HepG2 (cell line): ENCODE results near the gene FAF2. TPM values are rescaled to one million over a fixed set of nuclear protein-coding genes. Genes with fewer than 3 reads are reported as not detected.

Source experiments
- ATAC-seq: fragments of 200-7000 bp; cut with Tn5 transposase; 3 replicates; pipeline ENCODE4 v1.9.1; 2020; ENCODE audit warnings: mild to moderate bottlenecking, moderate library complexity
- BruUV-seq: library from RNA; stranded (reverse); fragments of 400-500 nt; replicated peaks from 2 replicates; lab custom pipeline; 2021; lab: Mats Ljungman, UMichigan
- CTCF ChIA-PET: fragments of 300-600 bp; formaldehyde crosslinking; extraction: SDS; loops from one replicate; lab custom pipeline; 2021; ENCODE audit warnings: low total read pairs, inconsistent platforms, low intra/inter-chr PET ratio; lab: Yijun Ruan, JAX
- POLR2A ChIA-PET: fragments of 350-600 bp; sonication (Branson Sonifier 250); formaldehyde crosslinking; loops from one replicate; lab custom pipeline; 2020; ENCODE audit warnings: antibody characterized with exemption, inconsistent platforms; lab: Yijun Ruan, JAX
- DNase-seq: peaks from one replicate; pipeline ENCODE4 v3.0.0-alpha.2; 2015; ENCODE audit warnings: low spot score
- FAIRE-seq: peaks from 3 replicates; lab custom pipeline; 2011; peaks lifted over from hg19 to GRCh38; lab: Jason Lieb, UNC
- H2AFZ ChIP-seq: one replicate; pipeline ENCODE4 v1.6.1; 2011; ENCODE audit warnings: low read length, inconsistent platforms
- H3K27ac ChIP-seq: fragments of 300-600 bp; 3 replicates; pipeline ENCODE4 v1.8.0; 2011; ENCODE audit warnings: mixed run types, mild to moderate bottlenecking, mixed read lengths, low read length, inconsistent platforms; ENCODE audit not compliant: insufficient read depth; ENCODE audit errors: extremely low read length
- H3K27me3 ChIP-seq, 2 experiments: fragments of 200-600 bp in 1 of 2; 2 replicates in 1 of 2; 3 replicates in 1 of 2; pipeline versions ENCODE4 v1.6.0 to v1.8.0; 2011; ENCODE audit warnings: low read length in 2 of 2, mild to moderate bottlenecking in 2 of 2, moderate library complexity in 2 of 2, inconsistent platforms in 1 of 2; ENCODE audit not compliant: insufficient read depth in 2 of 2, control insufficient read depth in 1 of 2
- H3K36me3 ChIP-seq, 2 experiments: fragments of 200-600 bp in 1 of 2; replicated peaks in 1 of 2; 2 replicates in 1 of 2; 3 replicates in 1 of 2; pipeline versions ENCODE4 v1.5.1 to v1.8.0; 2011; ENCODE audit warnings: low read length in 2 of 2, inconsistent platforms in 1 of 2; ENCODE audit not compliant: insufficient read depth in 2 of 2, control insufficient read depth in 1 of 2
- H3K4me1 ChIP-seq: 2 replicates; pipeline ENCODE4 v1.5.1; 2012; ENCODE audit warnings: low read length, inconsistent platforms; ENCODE audit not compliant: insufficient read depth
- H3K4me2 ChIP-seq: 2 replicates; pipeline ENCODE4 v1.6.0; 2011; ENCODE audit warnings: low read depth, low read length, inconsistent platforms
- H3K4me3 ChIP-seq, 3 experiments: fragments of 200-600 bp in 1 of 3; sonication (generic), shearing (Covaris generic) in 1 of 3; replicated peaks in 1 of 3; 2 replicates each; pipeline ENCODE4 v1.5.1; 2011 to 2016; ENCODE audit warnings: low read length in 3 of 3, inconsistent platforms in 2 of 3, low read depth in 2 of 3, mild to moderate bottlenecking in 2 of 3, control low read depth in 1 of 3, mixed read lengths in 1 of 3; ENCODE audit not compliant: insufficient read depth in 1 of 3
- H3K79me2 ChIP-seq: one replicate; pipeline ENCODE4 v1.6.1; 2011; ENCODE audit warnings: low read length, inconsistent platforms; ENCODE audit not compliant: insufficient read depth
- H3K9ac ChIP-seq: 2 replicates; pipeline ENCODE4 v1.6.0; 2011; ENCODE audit warnings: mild to moderate bottlenecking, low read depth, low read length, inconsistent platforms; ENCODE audit not compliant: insufficient read depth
- H3K9me3 ChIP-seq: 2 replicates; pipeline ENCODE4 v1.5.1; 2012; ENCODE audit warnings: mild to moderate bottlenecking, low read length
- H4K20me1 ChIP-seq: 2 replicates; pipeline ENCODE4 v1.6.0; 2011; ENCODE audit warnings: inconsistent platforms, mild to moderate bottlenecking, low read length, moderate library complexity; ENCODE audit not compliant: insufficient read depth
- RFXANK ChIP-seq: IDR thresholded peaks from 2 replicates; pipeline ENCODE4 v1.6.1; 2016
- ZBTB38 ChIP-seq: sonication (generic); formaldehyde crosslinking; IDR thresholded peaks from 2 replicates; pipeline ENCODE4 v1.5.1; 2020; ENCODE audit warnings: mild to moderate bottlenecking, missing genetic modification reagents
- ZNF354B ChIP-seq: sonication (generic); formaldehyde crosslinking; IDR thresholded peaks from 2 replicates; pipeline ENCODE4 v1.8.0; 2022; ENCODE audit warnings: mild to moderate bottlenecking, missing genetic modification reagents
- ZNF383 ChIP-seq: sonication (generic); formaldehyde crosslinking; IDR thresholded peaks from 2 replicates; pipeline ENCODE4 v1.4.0; 2020; ENCODE audit warnings: missing genetic modification reagents, mild to moderate bottlenecking, borderline replicate concordance
- ZNF570 ChIP-seq: sonication (generic); formaldehyde crosslinking; IDR thresholded peaks from 2 replicates; pipeline ENCODE4 v1.4.0; 2020; ENCODE audit warnings: mild to moderate bottlenecking, missing genetic modification reagents, borderline replicate concordance
- ZNF879 ChIP-seq: sonication (generic); formaldehyde crosslinking; IDR thresholded peaks from 2 replicates; pipeline ENCODE4 v1.8.1; 2023; ENCODE audit warnings: missing genetic modification reagents
- ZSCAN30 ChIP-seq: sonication (generic); formaldehyde crosslinking; IDR thresholded peaks from 2 replicates; pipeline ENCODE4 v1.5.0; 2020; ENCODE audit warnings: mild to moderate bottlenecking, missing genetic modification reagents
- WGBS: methylation state at CpG from one replicate; pipeline ENCODE4 v1.1.6; 2017; ENCODE audit warnings: low lambda C conversion rate; 5-methylcytosine and 5-hydroxymethylcytosine counted together
- in situ Hi-C: cut with HindIII; loops from 2 replicates; pipeline ENCODE4 v1.10.0; 2017; ENCODE audit warnings: low pct_unique_long_range_greater_than_20kb; ENCODE audit not compliant: extremely low pct_ligation_motif_present
- intact Hi-C: fragments of 100-400 bp; cut with micrococcal nuclease; formaldehyde crosslinking; loops from one replicate; pipeline ENCODE4 v1.10.0; 2022; ENCODE audit not compliant: unreplicated experiment
- polyA plus RNA-seq, 8 experiments: library from polyadenylated mRNA; depleted of rRNA in 3 of 8; stranded (reverse) in 7 of 8; unstranded in 1 of 8; fragments of >200 nt; fragmentation: Illumina TruSeq in 4 of 8; extraction: Trizol in 4 of 8; gene quantifications; 2 replicates each; pipeline versions ENCODE4 v1.2.1 to v1.2.3, GENCODE V29; 2011 to 2016; ENCODE audit warnings: low read depth in 4 of 8, missing spikeins in 1 of 8, mixed read lengths in 1 of 8; ENCODE audit not compliant: insufficient read depth in 1 of 8
- total RNA-seq, 5 experiments: library from RNA; depleted of rRNA; stranded (reverse); fragments of >200 nt; fragmentation: Illumina TruSeq; extraction: Trizol; gene quantifications; 2 replicates each; pipeline ENCODE4 v1.2.3, GENCODE V29; 2016; ENCODE audit warnings: low read depth in 1 of 5
- TF ChIP-seq, protein P1 (sequence below): sonication (generic); formaldehyde crosslinking; IDR thresholded peaks from 2 replicates; pipeline ENCODE4 v1.4.0; 2020; ENCODE audit warnings: missing genetic modification reagents, borderline replicate concordance
- TF ChIP-seq, protein P2 (sequence below): sonication (generic); formaldehyde crosslinking; IDR thresholded peaks from 2 replicates; pipeline ENCODE4 v1.4.0; 2020; ENCODE audit warnings: missing genetic modification reagents
- TF ChIP-seq, protein P3 (sequence below): sonication (generic); formaldehyde crosslinking; IDR thresholded peaks from 2 replicates; pipeline ENCODE4 v1.4.0; 2020; ENCODE audit warnings: missing genetic modification reagents
- TF ChIP-seq, protein P4 (sequence below): sonication (generic); formaldehyde crosslinking; IDR thresholded peaks from 2 replicates; pipeline ENCODE4 v1.8.0; 2022; ENCODE audit warnings: mild to moderate bottlenecking, missing genetic modification reagents, moderate library complexity
- TF ChIP-seq, protein P5 (sequence below): sonication (generic); formaldehyde crosslinking; IDR thresholded peaks from 2 replicates; pipeline ENCODE4 v1.5.1; 2020; ENCODE audit warnings: missing genetic modification reagents, mild to moderate bottlenecking, borderline replicate concordance
- TF ChIP-seq, protein P6 (sequence below): sonication (generic); formaldehyde crosslinking; IDR thresholded peaks from 2 replicates; pipeline ENCODE4 v1.5.0; 2020; ENCODE audit warnings: mild to moderate bottlenecking, missing genetic modification reagents, moderate library complexity

Gene FAF2
- total and polyA plus RNA-seq, 2 of the 13 experiments (the other 11 are each of a cell fraction or from before 2014, with no cell fraction given) = 27.8 to 34.3 TPM

DNA sequence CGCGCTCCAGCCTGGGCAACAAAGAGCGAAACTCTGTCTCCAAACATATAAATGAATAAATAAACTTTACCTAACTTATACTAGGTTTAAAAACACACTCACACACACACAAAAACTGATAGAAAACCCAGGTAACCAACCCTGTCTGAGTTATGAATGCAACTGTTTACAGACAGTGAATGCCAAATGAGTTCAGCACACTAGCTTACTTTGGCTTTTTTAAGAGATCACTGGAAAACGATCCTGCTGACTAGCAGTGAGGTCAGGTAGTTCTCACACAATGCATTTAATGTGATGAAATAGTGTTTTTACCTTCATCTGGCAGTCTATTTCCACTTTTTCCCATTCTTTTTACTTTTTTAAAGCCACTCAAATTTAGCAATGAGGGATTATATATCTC is 22.4 kb downstream of the FAF2 start:
- 97% methylated on average over 4 of the region's 4 CpGs for WGBS
- in situ Hi-C loops (no loop called here), intact Hi-C loops (no loop called here)
- ChIA-PET CTCF (no interaction called here), POLR2A (no interaction called here)
- H3K9ac ChIP-seq = no peak overlapping the region
- ATAC-seq (no peak), DNase-seq (no peak), FAIRE-seq (no peak)
- no TSS peak for BruUV-seq
- H3K4me2 ChIP-seq = no peak overlapping the region
- H3K36me3 ChIP-seq = peaks cover 0 to 11% of the 10 kb centered on the region in 2 experiments; a peak in 4 of 5 replicates
- H3K4me3 ChIP-seq = no peak overlapping the region
- peaks cover 17% of the 10 kb centered on the region for H3K4me1 ChIP-seq
- H3K9me3 ChIP-seq = no peaks in the 10 kb centered on the region
- H3K27me3 ChIP-seq = no peaks in the 10 kb centered on the region
- 0 out of 2 replicates have a peak, but pooled peaks cover 2% of the 10 kb centered on the region for H4K20me1 ChIP-seq
- H3K27ac ChIP-seq = no peak overlapping the region
- no peak overlapping the region for H2AFZ ChIP-seq
- peaks cover 29% of the 10 kb centered on the region for H3K79me2 ChIP-seq
- TF ChIP-seq, protein P1, sequence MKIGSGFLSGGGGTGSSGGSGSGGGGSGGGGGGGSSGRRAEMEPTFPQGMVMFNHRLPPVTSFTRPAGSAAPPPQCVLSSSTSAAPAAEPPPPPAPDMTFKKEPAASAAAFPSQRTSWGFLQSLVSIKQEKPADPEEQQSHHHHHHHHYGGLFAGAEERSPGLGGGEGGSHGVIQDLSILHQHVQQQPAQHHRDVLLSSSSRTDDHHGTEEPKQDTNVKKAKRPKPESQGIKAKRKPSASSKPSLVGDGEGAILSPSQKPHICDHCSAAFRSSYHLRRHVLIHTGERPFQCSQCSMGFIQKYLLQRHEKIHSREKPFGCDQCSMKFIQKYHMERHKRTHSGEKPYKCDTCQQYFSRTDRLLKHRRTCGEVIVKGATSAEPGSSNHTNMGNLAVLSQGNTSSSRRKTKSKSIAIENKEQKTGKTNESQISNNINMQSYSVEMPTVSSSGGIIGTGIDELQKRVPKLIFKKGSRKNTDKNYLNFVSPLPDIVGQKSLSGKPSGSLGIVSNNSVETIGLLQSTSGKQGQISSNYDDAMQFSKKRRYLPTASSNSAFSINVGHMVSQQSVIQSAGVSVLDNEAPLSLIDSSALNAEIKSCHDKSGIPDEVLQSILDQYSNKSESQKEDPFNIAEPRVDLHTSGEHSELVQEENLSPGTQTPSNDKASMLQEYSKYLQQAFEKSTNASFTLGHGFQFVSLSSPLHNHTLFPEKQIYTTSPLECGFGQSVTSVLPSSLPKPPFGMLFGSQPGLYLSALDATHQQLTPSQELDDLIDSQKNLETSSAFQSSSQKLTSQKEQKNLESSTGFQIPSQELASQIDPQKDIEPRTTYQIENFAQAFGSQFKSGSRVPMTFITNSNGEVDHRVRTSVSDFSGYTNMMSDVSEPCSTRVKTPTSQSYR (CRISPR knock-in tag) = no peak
- TF ChIP-seq, protein P2, sequence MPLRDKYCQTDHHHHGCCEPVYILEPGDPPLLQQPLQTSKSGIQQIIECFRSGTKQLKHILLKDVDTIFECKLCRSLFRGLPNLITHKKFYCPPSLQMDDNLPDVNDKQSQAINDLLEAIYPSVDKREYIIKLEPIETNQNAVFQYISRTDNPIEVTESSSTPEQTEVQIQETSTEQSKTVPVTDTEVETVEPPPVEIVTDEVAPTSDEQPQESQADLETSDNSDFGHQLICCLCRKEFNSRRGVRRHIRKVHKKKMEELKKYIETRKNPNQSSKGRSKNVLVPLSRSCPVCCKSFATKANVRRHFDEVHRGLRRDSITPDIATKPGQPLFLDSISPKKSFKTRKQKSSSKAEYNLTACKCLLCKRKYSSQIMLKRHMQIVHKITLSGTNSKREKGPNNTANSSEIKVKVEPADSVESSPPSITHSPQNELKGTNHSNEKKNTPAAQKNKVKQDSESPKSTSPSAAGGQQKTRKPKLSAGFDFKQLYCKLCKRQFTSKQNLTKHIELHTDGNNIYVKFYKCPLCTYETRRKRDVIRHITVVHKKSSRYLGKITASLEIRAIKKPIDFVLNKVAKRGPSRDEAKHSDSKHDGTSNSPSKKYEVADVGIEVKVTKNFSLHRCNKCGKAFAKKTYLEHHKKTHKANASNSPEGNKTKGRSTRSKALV (CRISPR knock-in tag) = no peak
- TF ChIP-seq ZNF354B (CRISPR knock-in tag) (no peak), ZBTB38 (CRISPR knock-in tag) (no peak), ZNF570 (CRISPR knock-in tag) (no peak), RFXANK (CRISPR knock-in tag) (no peak), ZSCAN30 (CRISPR knock-in tag) (no peak), ZNF879 (no peak), ZNF383 (CRISPR knock-in tag) (no peak)
- TF ChIP-seq, protein P3, sequence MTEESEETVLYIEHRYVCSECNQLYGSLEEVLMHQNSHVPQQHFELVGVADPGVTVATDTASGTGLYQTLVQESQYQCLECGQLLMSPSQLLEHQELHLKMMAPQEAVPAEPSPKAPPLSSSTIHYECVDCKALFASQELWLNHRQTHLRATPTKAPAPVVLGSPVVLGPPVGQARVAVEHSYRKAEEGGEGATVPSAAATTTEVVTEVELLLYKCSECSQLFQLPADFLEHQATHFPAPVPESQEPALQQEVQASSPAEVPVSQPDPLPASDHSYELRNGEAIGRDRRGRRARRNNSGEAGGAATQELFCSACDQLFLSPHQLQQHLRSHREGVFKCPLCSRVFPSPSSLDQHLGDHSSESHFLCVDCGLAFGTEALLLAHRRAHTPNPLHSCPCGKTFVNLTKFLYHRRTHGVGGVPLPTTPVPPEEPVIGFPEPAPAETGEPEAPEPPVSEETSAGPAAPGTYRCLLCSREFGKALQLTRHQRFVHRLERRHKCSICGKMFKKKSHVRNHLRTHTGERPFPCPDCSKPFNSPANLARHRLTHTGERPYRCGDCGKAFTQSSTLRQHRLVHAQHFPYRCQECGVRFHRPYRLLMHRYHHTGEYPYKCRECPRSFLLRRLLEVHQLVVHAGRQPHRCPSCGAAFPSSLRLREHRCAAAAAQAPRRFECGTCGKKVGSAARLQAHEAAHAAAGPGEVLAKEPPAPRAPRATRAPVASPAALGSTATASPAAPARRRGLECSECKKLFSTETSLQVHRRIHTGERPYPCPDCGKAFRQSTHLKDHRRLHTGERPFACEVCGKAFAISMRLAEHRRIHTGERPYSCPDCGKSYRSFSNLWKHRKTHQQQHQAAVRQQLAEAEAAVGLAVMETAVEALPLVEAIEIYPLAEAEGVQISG (CRISPR knock-in tag) = no peak
- TF ChIP-seq, protein P4, sequence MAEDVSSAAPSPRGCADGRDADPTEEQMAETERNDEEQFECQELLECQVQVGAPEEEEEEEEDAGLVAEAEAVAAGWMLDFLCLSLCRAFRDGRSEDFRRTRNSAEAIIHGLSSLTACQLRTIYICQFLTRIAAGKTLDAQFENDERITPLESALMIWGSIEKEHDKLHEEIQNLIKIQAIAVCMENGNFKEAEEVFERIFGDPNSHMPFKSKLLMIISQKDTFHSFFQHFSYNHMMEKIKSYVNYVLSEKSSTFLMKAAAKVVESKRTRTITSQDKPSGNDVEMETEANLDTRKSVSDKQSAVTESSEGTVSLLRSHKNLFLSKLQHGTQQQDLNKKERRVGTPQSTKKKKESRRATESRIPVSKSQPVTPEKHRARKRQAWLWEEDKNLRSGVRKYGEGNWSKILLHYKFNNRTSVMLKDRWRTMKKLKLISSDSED (CRISPR knock-in tag) = no peak
- TF ChIP-seq, protein P5, sequence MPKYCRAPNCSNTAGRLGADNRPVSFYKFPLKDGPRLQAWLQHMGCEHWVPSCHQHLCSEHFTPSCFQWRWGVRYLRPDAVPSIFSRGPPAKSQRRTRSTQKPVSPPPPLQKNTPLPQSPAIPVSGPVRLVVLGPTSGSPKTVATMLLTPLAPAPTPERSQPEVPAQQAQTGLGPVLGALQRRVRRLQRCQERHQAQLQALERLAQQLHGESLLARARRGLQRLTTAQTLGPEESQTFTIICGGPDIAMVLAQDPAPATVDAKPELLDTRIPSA (CRISPR knock-in tag) = no peak
- TF ChIP-seq, protein P6, sequence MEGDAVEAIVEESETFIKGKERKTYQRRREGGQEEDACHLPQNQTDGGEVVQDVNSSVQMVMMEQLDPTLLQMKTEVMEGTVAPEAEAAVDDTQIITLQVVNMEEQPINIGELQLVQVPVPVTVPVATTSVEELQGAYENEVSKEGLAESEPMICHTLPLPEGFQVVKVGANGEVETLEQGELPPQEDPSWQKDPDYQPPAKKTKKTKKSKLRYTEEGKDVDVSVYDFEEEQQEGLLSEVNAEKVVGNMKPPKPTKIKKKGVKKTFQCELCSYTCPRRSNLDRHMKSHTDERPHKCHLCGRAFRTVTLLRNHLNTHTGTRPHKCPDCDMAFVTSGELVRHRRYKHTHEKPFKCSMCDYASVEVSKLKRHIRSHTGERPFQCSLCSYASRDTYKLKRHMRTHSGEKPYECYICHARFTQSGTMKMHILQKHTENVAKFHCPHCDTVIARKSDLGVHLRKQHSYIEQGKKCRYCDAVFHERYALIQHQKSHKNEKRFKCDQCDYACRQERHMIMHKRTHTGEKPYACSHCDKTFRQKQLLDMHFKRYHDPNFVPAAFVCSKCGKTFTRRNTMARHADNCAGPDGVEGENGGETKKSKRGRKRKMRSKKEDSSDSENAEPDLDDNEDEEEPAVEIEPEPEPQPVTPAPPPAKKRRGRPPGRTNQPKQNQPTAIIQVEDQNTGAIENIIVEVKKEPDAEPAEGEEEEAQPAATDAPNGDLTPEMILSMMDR (CRISPR knock-in tag) = no peak
